ENCODE results near the gene TPCN1. TPM values are rescaled to one million over a fixed set of nuclear protein-coding genes. Genes with fewer than 3 reads are reported as not detected.

The TPCN1 gene
- total RNA-seq, 1 experiment from 2014 or later, result 5.4 TPM

GRCh38 chr12:113241191-113242025 is 20.1 kb downstream of the TPCN1 start:
- DNase-seq (ENCODE audit: low spot score), result peak; percentile 85

- DNase-seq (ENCODE audit: low spot score), result peak; percentile 87
These were observed 20.8 kb downstream of the TPCN1 start for GRCh38 chr12:113242026-113242418.

- DNase-seq (ENCODE audit: low spot score), result no peak
These were observed 21.3 kb downstream of the TPCN1 start for GRCh38 chr12:113242560-113242959.

GRCh38 chr12:113244047-113244460 is 22.8 kb downstream of the TPCN1 start:
- DNase-seq (ENCODE audit: low spot score), result peak; percentile 26

- DNase-seq (ENCODE audit: low spot score), result no peak
These were observed 23.3 kb downstream of the TPCN1 start for GRCh38 chr12:113244478-113244958.

GRCh38 chr12:113245695-113246477 is 24.6 kb downstream of the TPCN1 start:
- DNase-seq (ENCODE audit: low spot score), result peak; percentile 93

GRCh38 chr12:113246478-113247122 is 25.3 kb downstream of the TPCN1 start:
- DNase-seq (ENCODE audit: low spot score), result no peak

GRCh38 chr12:113247123-113248050 is 26.1 kb downstream of the TPCN1 start:
- no peak for DNase-seq (ENCODE audit: low spot score)

- DNase-seq (ENCODE audit: low spot score), result no peak
These were observed 27.0 kb downstream of the TPCN1 start for GRCh38 chr12:113248051-113248825.

GRCh38 chr12:113248842-113249435 is 27.7 kb downstream of the TPCN1 start:
- DNase-seq (ENCODE audit: low spot score), result no peak

GRCh38 chr12:113249546-113249945 is 28.3 kb downstream of the TPCN1 start:
- no peak for DNase-seq (ENCODE audit: low spot score)

- DNase-seq (ENCODE audit: low spot score), result no peak
These were observed 28.8 kb downstream of the TPCN1 start for GRCh38 chr12:113250045-113250444.

GRCh38 chr12:113251404-113252070 is 30.3 kb downstream of the TPCN1 start:
- no peak for DNase-seq (ENCODE audit: low spot score)

GRCh38 chr12:113252494-113252893 is 31.2 kb downstream of the TPCN1 start:
- DNase-seq (ENCODE audit: low spot score), result no peak

GRCh38 chr12:113253532-113254285 is 32.4 kb downstream of the TPCN1 start:
- no peak for DNase-seq (ENCODE audit: low spot score)

GRCh38 chr12:113254298-113254697 is 33.0 kb downstream of the TPCN1 start:
- no peak for DNase-seq (ENCODE audit: low spot score)

GRCh38 chr12:113257564-113257963 is 36.3 kb downstream of the TPCN1 start:
- no peak for DNase-seq (ENCODE audit: low spot score)

GRCh38 chr12:113260127-113260526 is 38.9 kb downstream of the TPCN1 start:
- no peak for DNase-seq (ENCODE audit: low spot score)
